Body of pancreas (tissue), 4 donors: ENCODE data around the gene PAX6. TPM values are rescaled to one million over a fixed set of nuclear protein-coding genes. Genes with fewer than 3 reads are reported as not detected.
A peak's percentile ranks its signal among the peaks of the same experiment; 100 is the strongest.

ENCODE experiments used
- ATAC-seq: fragments of 150-250 bp; one replicate; pipeline ENCODE4 v1.9.1; 2016
- DNase-seq, 4 donors: peaks; one replicate each; pipeline ENCODE4 v3.0.0-alpha.2; 2019
- H3K27ac ChIP-seq, 4 donors: fragments of 200-600 bp; sonication (generic); 1 replicate in 3 of 4; 2 replicates in 1 of 4; pipeline versions ENCODE4 v1.5.1 to v1.6.1; 2016 to 2019; ENCODE audit warnings: mild to moderate bottlenecking in 1 of 4, mixed read lengths in 1 of 4, moderate library complexity in 1 of 4
- H3K27me3 ChIP-seq, 2 donors: fragments of 200-600 bp; sonication (generic); one replicate each; pipeline ENCODE4 v1.6.0; 2016; ENCODE audit warnings: mild to moderate bottlenecking in 1 of 2
- H3K36me3 ChIP-seq, 2 donors: fragments of 200-600 bp; sonication (generic); replicated peaks in 1 of 2; 2 replicates each; pipeline ENCODE4 v1.5.1; 2016; ENCODE audit warnings: low read depth in 2 of 2; ENCODE audit not compliant: insufficient read depth in 1 of 2
- H3K4me1 ChIP-seq: fragments of 200-600 bp; sonication (generic); one replicate; pipeline ENCODE4 v1.6.0; 2016
- H3K4me3 ChIP-seq, 2 donors: fragments of 200-600 bp; sonication (generic); 1 replicate in 1 of 2; 2 replicates in 1 of 2; pipeline ENCODE4 v1.5.1; 2016 to 2019
- H3K9me3 ChIP-seq, 3 donors: fragments of 200-600 bp; sonication (generic); 1 replicate in 2 of 3; 2 replicates in 1 of 3; pipeline ENCODE4 v1.5.1; 2016
- CTCF ChIP-seq, 7 experiments: fragments of 450-650 bp in 4 of 7; fragments of 200-600 bp in 3 of 7; sonication (generic) in 3 of 7; IDR thresholded peaks; one replicate each; pipeline ENCODE4 v1.5.1; 2016 to 2019; ENCODE audit warnings: antibody characterized with exemption in 7 of 7
- POLR2A ChIP-seq, 3 donors: fragments of 450-650 bp; IDR thresholded peaks; one replicate each; pipeline ENCODE4 v1.6.1; 2016; ENCODE audit warnings: antibody characterized with exemption in 3 of 3, mild to moderate bottlenecking in 2 of 3
- WGBS, 2 donors: methylation state at CpG; one replicate each; pipeline ENCODE4 v1.1.5; 2017; 5-methylcytosine and 5-hydroxymethylcytosine counted together
- intact Hi-C: fragments of 100-400 bp; cut with DNase I; formaldehyde crosslinking; loops from one replicate; pipeline ENCODE4 v1.15.1; 2023
- total RNA-seq, 2 donors: library from RNA; depleted of rRNA; stranded (reverse); fragments of >200 nt; gene quantifications; one replicate each; pipeline ENCODE4 v1.1.0, GENCODE V29; 2016

Gene PAX6
- 10 to 100 TPM; 10.2 to 12.5 TPM for total RNA-seq

- WGBS, 2 donors: 5 to 10% methylated on average over 47 to 49 of the region's 49 CpGs
- TF ChIP-seq CTCF (IDR thresholded peaks at IDR 0.05): no peak
- peak in 2 of 3 donors; percentile 28 to 46 for TF ChIP-seq POLR2A (IDR thresholded peaks at IDR 0.05)
- peaks cover 65% of the 10 kb centered on the region for H3K4me1 ChIP-seq
- no peak within 1 kb of the TSS for H3K27ac ChIP-seq
- H3K4me3 ChIP-seq: peak within 1 kb of the TSS in 1 of 2 donors; percentile 18
- H3K27me3 ChIP-seq: peaks cover 3 to 95% of the 10 kb centered on the region in 2 donors
- DNase-seq (peak in 3 of 4 donors; percentile 53 to 79 (median 60)), ATAC-seq (peak; percentile 36)
- intact Hi-C loops: no loop called here
- H3K9me3 ChIP-seq: no peaks in the 10 kb centered on the region
- no peaks in the 10 kb centered on the region for H3K36me3 ChIP-seq
Observed at GRCh38 chr11:31810779-31811647, at the start of gene PAX6. Gene PAX6, minus strand, starts transcription at chr11:31811322. Its CDS starts 4,911 bp downstream, at chr11:31806411.

- H3K27me3 ChIP-seq: no peaks in the 10 kb centered on the region
- no peak overlapping the region for H3K4me3 ChIP-seq
- no peaks in the 10 kb centered on the region for H3K4me1 ChIP-seq
- H3K36me3 ChIP-seq: no peaks in the 10 kb centered on the region
- H3K9me3 ChIP-seq: no peaks in the 10 kb centered on the region
- TF ChIP-seq CTCF (IDR thresholded peaks at IDR 0.05) (no peak), POLR2A (IDR thresholded peaks at IDR 0.05) (no peak)
- H3K27ac ChIP-seq: no peak overlapping the region
- no peak for ATAC-seq
- intact Hi-C loops: no loop called here
- DNase-seq: no peak
Observed at GRCh38 chr11:31860391-31860790, 49.3 kb upstream of the PAX6 start.

- ATAC-seq: no peak
- H3K4me1 ChIP-seq: no peaks in the 10 kb centered on the region
- H3K27me3 ChIP-seq: no peaks in the 10 kb centered on the region
- intact Hi-C loops: no loop called here
- H3K27ac ChIP-seq: no peak overlapping the region
- DNase-seq: no peak
- H3K4me3 ChIP-seq: no peak overlapping the region
- H3K9me3 ChIP-seq: no peaks in the 10 kb centered on the region
- no peaks in the 10 kb centered on the region for H3K36me3 ChIP-seq
- TF ChIP-seq CTCF (IDR thresholded peaks at IDR 0.05) (no peak), POLR2A (IDR thresholded peaks at IDR 0.05) (no peak)
Observed at GRCh38 chr11:31856248-31856647, 45.1 kb upstream of the PAX6 start.

- H3K27ac ChIP-seq: no peak overlapping the region
- intact Hi-C loops: no loop called here
- 88 to 100% methylated on average over 1 of the region's 1 CpG for WGBS, 2 donors
Observed at GRCh38 chr11:31855466-31855865, 44.3 kb upstream of the PAX6 start.

More at GRCh38 chr11:31855466-31855865, 44.3 kb upstream of the PAX6 start:
- Histone ChIP-seq H3K27me3 (no peaks in the 10 kb centered on the region), H3K36me3 (no peaks in the 10 kb centered on the region), H3K4me1 (no peaks in the 10 kb centered on the region), H3K4me3 (no peak overlapping the region), H3K9me3 (no peaks in the 10 kb centered on the region)
- ATAC-seq: no peak
- TF ChIP-seq POLR2A (IDR thresholded peaks at IDR 0.05): no peak
- TF ChIP-seq CTCF (IDR thresholded peaks at IDR 0.05): no peak
- DNase-seq: no peak
